ENCODE results near the gene HCLS1.

DNA sequence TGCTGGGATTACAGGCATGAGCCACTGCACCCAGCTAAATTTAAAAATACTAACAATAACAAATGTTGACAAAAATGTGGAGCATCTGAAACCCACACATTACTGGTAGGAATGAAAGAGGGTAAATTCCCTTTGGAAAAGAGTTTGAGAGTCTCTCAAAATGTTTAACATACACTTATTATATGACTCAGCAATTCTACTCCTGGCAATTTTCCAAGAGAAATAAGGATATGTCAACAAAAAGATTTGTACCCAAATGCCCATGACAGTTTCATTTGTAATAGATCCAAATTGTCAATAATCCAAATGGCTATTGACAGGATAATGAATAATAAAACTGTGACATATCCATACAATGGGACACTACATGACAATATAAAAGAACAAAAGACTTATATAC lies 9.0 kb downstream of the HCLS1 start:
- no peak for TF ChIP-seq EZH2 (IDR thresholded peaks at IDR 0.05; ENCODE audit: insufficient read depth, poor library complexity, severe bottlenecking)
- TF ChIP-seq EZH2phosphoT487 (IDR thresholded peaks at IDR 0.05; ENCODE audit: insufficient read depth, low read depth), result no peak

All from GM23248 (cell line).